HG03135 (cell line): Measurements from ENCODE around the gene IFT74.
A peak's percentile ranks its signal among the peaks of the same experiment; 100 is the strongest.

ENCODE experiments used
- ATAC-seq: cut with Tn5 transposase; IDR thresholded peaks from one replicate; pipeline ENCODE4 v1.9.1; 2021; ENCODE audit warnings: mild to moderate bottlenecking, moderate library complexity; ENCODE audit not compliant: unreplicated experiment

The IFT74 gene

DNA sequence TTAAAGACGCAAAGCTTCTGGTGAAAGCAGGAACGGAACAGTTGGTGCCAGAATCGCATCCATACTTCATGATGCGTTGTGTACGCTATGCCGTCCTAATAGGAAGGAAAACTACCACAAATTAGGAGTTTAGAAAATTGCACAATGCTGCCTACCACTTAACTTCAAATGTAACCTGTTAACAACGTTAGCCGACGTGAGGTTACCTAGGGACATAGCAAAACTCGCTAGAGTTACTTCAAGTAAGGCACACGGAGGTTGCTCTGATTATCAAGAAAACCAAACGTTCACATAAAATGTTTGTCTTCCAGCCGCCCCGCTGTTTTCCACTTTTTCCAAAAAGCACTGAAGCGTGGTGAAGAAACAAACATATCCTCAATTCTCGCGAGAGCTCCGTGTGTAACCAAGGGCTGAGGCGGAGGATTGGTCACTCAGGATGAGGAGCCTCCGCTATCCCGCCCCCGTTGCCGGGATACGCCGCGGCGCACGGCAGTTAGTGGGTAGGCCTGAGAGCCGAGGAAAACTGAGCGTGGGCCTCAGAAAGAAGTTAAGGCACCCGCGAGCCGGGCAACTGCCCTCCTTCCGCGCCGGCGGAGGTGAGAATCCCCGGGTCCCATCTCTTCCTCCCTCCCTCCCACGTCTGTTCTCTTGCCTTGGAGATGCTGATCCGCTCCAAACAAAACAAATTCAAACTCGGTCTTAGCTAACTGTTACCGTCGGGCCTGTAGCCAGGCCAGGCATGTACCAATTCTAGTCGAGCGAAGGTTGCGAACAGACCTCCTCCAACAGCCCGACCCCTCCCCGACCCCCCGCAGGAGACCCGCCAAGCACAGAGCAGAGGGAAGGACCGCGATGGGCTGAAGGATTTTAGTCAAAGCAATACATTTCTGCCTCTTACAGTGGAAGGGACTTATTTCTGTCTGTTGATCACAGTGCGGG, at the start of gene IFT74:
Gene IFT74, plus strand, starts transcription at position 492 of the 939 bp plus-strand sequence. CDS start 5,556 bp downstream, outside the sequence.
- peak; percentile 99 for ATAC-seq

DNA sequence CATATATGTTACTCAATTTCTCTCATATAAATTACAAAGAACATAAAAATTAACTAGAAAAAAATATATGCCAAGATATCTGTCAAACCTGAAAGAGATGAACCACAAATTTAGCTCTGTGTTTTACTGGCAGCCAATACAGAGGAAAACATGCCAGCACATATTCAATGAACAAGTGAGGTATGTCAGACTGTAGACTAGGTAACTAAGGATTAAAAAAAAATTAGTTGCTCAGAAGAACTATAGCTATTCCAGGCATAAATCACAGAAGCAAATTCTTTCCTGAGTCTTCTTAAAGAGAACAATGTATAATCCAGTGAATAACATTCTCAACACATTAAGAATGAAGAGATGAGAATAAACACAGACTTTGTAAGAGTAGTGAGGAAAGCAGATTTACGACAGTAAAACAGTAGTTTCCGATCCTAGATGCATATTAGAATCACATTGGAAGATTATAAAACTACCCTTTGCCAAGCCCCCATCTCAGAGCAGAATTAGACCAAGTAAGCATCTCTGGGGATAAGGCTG, 43.0 kb upstream of the IFT74 start:
- no peak for ATAC-seq

DNA sequence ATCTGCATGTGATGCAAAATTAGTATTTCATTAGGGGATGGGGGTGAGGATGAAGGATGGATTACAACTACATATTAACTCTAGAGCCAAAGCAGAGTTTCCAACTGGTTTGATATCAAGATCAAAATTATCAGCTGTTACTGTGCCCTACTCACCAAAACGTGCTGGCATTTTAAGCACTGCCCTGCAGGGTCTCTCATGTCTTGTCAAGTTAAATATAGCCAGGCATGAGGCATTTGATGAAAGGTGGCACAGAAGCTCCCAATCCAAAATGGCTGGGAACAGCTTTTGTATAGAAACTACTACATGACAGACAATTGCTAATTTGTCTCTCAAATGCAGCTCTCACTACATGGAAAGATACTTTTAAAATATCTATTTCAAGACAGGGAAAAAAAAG, 36.5 kb upstream of the IFT74 start:
- no peak for ATAC-seq

DNA sequence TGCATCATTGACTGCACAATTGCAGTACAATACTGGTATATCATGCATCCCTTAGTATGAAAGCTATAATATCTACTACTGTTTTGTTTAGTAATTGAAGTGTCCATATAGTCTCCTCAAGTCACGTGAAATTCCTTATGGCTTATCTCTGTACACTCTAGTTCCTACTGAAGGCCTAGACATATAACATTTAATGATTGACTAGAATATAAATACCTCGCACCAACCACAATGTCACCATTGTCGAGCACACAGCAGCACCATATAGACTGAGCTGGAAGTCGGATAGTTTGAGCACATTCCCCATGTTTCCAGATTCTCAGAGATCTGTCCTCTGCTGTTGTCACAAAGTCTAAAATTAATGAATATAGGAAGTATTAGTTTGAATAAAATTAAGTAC, 30.6 kb upstream of the IFT74 start:
- ATAC-seq: no peak

DNA sequence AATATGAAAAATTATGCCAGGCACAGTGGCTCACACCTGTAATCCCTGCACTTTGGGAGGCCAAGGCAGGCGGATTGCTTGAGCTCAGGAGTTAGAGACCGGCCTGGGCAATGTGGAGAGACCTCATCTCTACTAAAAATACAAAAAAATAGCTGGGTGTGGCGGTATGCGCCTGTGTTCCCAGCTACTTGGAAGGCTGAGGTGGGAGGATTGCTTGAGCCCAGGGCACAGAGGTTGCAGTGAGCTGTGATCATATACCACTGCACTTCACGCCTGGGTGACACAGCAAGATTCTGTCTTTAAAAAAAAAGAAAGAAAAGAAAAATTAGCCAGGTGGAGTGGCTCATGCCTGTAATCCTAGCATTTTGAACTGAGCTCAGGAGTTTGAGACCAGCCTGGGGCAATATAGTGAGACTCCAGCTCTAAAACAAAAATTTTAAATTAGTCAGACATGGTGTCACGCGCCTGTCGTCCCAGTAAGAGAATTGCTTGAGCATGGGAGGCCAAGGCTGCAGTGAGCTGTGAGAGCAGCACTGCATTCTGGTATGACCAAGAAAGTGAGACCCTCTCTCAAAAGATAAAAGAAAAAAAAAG, 27.2 kb upstream of the IFT74 start:
- ATAC-seq: no peak

DNA sequence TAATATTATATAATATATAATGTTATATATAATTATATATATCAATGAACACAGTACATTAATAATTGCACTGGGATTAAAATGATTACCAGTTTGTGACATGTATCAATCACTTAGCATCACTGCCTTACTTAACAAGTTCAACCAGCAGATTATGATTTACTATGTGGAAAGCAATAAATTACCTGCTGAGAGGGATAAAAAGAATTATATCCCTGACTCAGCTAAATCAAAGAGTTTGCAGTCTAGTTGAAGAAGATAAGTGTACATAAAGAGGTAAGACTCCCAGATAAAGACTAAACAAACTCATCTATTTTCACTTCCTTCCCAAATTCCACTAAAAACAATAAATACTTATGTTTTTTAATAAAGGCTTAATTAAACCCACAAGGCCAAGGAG, 20.4 kb upstream of the IFT74 start:
- no peak for ATAC-seq

DNA sequence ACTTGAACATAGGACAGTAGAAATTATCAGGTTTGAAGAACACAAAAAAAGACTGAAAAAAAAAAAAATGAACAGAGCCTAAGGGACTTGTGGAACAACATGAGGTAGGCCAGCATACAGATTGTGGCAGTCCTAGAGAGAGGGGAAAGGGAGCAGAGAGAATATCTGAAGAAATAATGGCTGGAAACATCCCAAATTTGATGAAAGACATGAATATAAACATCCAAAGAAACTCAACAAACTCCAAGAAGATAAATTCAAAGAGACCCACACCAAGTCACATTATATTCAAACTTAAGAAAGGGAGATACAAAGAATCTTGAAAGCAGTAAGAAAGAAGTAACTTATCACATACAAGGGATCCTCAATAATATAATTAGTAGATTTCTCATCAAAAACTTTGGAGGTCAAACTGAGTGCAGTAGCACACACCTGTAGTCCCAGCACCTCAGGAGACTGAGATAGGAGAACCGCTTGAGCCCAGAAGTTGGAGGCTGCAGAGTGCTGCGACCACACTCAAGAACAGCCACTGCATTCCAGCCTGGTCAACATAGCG, 18.3 kb upstream of the IFT74 start:
- no peak for ATAC-seq

DNA sequence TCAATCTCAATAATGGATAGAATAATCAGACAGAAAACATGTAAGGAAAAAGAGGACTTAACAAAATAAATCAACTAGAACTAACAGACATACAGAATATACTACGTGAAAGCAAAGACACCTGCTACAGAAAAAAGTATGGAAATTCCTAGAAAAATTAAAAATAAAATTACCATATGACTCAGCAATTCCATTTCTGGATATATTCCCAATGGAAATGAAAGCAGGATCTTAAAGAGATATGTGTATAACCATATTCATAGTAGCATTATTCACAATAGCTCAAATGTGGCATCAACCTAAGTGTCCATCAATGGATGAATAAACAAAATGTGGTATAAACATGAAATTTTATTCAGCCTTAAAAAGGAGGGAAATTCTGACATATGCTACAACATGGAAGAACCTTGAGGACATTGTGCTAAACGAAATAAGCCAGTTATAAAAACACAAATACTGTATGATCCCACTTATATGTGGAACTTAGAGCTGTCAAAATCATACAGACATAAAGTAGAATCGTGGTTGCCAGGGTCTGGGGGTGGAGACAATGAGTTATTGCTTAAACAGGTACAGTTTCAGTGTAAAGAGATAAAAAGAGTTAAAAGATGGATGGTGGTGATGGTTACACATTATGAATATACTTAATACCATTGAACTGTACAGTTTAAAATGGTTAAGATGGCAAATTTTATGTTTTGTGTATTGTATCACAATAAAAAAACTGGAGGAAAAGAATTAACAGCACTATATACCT, 16.1 kb upstream of the IFT74 start:
- ATAC-seq: no peak

DNA sequence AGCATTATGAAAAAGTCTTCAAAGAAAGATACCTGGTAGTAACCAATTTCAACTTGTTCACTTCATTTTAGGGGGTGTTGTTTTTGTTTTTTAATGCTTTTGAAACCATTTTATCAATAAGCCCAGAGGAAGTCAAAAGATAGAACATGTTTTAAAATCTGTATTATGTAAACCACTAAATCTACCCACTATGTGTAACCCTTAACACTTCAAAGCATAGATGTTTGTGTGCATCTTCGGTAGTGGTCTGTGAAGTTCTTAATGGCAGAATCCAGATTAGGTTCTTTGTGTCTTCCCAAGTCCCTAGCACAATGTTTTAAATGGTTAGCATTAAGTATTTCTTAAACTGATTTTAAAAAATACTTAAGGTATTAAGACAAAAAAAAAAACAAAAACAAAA, 15.4 kb upstream of the IFT74 start:
- ATAC-seq: no peak

DNA sequence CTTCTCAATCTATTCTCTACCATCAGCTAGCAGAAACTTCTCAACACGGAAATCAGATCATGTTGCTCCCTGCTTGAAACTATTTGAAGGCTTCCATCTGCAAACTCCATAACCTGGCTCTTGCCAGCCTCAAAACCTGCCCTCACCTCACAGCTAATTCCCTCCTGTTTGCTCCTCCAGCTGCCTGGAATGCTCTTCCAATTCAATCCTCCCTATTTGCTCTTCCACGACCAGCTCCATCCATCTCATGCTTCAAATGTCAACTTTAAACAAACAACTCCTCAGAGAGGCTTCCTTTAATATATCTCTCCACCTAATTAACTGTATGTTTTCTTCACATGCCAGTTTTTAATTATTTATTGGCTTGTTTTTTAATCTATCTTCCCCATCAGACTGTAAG, 10.6 kb upstream of the IFT74 start:
- no peak for ATAC-seq

DNA sequence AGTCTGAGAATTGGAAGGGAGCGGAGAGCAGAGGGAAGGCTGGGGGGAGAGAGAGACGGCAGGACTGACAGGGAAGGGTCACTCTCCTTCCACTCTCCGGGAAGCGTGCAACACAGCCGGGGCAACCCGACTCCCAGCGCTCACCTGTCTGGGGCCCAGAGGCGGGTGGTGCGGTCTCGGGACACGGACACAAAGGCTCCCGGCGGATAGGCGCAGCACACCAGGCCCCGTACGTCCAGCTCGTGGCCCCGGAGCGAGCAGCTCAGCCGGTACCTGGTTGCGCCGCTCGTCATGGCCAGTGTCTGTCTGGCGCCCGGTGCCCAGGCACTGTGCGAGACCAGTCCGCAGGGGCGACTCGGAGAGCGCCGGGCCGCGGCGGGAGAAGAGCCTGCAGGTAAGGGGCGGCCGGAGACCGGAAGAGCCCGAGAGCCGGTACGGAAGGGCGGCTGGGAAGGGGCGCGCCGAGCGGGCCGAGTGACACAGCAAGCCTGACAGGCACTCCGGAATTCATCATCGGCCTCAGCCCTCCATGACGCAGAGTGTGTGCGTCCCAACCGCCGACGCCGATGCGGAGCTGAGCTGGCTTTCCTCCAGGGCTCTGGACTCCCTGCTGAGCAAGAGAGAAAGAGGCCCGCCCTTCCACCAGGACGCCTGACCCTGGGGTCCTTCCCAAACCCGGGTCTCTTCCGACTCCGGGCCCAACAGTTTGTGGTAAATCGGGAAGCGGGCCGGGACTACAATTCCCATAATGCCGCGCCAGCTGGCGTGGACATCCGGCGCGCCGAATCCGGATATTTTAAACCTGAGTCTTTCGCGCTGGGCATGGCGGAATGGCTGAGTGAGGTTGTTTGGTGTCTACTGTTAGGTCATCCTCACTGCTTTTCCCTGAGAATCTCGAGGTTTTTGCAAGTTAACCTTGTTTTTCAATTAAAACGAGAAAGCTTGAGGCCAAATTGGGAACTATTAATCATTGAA, 9.2 kb upstream of the IFT74 start, which contains the start of gene PLAA:
Gene PLAA, minus strand, starts transcription at position 490 of the 975 bp plus-strand sequence. Its CDS starts 197 bp downstream, at position 293.
- ATAC-seq: peak; percentile 99

DNA sequence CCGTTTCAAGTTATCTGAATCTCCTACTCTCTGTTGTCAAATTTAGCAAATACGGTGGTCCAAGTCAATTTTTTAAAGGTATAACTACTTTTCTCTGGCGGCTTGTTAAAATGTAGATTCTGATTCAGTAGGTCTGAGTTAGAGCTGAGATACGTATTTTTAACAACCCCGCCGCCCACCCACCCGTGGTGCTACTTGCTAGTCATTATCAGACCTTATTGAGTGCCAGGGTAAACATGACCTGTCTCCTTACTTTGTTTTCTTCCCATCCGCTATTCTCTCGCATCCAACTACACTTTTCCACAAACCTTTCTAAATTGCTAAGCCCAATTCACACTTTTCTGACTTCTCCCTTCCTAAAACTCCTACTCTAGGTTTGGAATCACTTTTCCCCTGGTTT, 8.5 kb upstream of the IFT74 start:
- ATAC-seq: no peak

DNA sequence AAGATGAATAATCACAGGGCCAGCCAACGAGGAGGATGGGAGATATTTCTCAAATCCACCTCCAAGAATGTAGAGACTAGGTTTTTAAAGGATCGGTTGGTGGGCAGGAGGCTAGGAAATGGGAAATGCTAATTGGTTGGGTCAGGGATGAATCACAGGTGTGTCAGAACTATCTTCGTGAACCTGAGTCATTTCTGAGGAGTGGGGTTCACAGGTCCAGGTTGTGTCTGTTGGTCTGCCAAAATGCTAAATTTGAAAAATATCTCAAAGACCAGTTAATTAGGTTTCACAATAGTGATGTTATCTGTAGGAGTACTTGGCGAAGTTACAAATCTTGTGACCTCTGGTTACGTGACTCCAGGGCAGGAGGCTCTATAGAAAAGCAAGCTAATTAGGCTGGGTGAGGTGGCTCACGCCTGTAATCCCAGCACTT, 6.6 kb upstream of the IFT74 start:
- no peak for ATAC-seq

DNA sequence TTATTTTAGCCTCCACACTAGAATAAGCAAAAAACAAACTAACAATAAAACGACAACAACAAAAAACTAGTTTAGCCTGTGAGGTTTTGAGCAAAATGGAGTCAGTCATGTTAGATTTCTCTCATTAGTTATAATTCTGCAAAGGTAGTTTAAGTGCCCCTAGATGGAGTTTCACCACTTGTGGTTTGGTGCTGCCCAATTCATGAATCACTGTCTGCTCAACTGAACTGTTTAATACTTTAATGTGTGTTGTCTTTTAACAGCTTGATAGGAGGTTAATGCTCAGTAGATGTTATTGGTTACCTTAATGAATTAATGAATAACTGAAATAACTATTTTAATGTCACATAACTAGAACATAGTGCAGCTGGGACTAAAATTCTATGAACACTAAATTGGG, 5.7 kb upstream of the IFT74 start:
- no peak for ATAC-seq

DNA sequence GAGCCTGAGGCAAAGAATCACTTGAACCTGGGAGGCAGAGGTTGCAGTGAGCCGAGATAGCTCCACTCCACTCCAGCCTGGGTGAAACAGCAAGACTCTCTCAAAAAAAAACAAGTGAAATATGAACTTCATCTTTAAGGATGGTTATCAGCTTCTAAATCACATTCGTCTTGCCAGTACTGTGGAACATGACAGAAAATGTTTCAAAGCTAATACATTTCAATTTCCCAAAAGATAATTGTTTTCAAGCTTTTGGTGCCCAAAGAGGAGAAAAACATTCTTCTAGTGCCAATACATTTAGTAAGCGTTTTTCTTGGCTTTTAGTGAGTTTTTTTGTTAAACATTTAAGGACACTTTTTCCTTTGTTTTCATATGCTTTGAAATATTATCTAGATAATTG, 4.4 kb upstream of the IFT74 start:
- ATAC-seq: no peak

DNA sequence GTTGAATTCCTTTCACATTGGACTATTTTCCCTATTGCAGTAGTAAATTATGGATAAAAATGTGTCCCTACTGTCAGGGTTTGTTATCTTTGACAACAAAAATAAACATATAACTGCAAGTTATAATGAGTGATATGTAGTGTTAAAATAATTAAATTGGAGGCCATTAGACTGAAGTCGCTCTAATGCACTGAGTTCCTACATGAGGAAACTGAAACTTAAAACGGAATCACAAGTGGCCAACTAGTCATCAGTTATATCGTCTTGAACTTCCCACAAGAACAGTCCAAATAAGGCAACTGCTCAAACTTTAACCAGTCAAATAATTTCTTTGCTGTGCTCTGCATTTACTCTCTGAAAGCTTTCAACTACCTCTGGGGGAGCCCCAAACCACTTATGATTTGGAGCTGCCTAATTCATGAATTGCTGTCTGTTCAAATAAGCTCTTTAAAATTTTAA, 2.1 kb upstream of the IFT74 start:
- no peak for ATAC-seq

DNA sequence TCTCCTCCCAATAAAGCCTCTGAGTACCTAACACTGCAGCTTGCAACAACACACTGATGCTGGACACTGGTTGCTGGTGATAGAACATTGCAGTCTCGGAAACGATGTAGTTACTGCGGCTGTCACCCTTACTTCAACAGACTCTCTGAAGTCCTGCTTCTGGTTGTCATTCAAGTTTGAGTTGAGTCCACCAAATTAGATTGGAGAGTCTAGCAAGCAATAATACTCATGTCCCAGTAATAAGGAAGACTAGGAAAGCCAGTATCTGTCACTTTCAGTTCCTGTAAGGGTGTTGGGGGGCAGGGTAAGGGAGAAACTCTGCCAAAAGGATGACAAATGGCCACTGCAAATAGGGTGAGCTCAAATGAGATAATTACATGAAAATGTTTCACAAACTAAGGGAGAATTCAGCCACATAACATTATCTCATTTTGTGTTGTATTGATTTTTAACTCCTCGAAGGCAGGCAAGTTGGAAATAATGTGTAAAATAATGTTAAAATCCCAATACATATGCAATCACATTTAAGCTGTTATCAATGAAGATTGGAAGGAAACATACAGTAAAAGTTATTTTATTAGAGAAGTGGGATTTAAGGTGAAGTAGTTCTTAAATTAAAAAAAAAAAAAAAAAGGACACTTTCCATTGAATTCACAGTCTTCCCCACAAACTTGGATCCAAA, 849 bp upstream of the IFT74 start:
- no peak for ATAC-seq

DNA sequence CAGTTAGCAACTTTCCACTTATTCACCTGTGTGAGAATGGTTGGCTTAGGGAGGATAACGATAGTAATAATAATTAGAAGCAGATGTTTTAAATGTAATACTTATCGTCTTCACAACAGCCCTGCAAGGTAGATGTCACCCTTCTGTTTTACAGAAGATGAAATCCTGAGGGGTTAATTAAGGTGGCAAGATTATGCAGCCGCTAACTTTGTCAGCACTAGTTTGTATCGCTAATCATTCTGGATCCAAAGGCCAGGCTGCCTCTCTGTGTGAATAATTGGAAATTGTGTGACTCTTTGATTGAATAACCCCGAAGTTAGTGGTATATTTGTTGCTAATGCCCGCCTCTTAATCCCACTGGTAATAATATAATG, 635 bp downstream of the IFT74 start:
- no peak for ATAC-seq

DNA sequence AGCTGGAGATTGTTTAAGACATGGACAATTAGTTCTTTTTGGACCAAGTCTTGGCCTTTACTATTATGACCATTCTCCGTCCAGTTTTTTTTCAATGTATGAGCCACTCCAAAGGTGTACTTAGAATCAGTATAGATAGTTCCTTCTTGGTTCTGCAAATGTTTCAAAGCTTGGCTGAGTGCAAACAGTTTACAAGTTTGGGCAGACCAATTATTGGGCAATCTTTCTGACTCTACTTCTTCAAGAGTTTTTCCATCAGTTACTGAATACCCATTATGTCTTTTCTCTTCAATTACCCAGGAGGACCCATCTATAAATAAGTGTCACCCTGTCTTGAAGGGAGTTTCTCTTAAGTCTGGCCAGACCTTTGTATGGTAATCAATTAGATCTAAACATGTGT, 15.5 kb downstream of the IFT74 start:
- ATAC-seq: no peak
